Uterus (tissue), 4 donors: Measurements from ENCODE around the gene HGD. TPM values are rescaled to one million over a fixed set of nuclear protein-coding genes. Genes with fewer than 3 reads are reported as not detected.
"Not testable (repeated sequence)": the region's sequence is repeated elsewhere in the genome, so short reads cannot be mapped to it uniquely, and the experiment has no call there.

Experiments used
- DNase-seq, 2 donors: peaks; one replicate each; pipeline ENCODE4 v3.0.0-alpha.2; 2019 to 2020
- H3K27ac ChIP-seq, 2 donors: fragments of 200-600 bp; sonication (generic); 1 replicate in 1 of 2; 2 replicates in 1 of 2; pipeline ENCODE4 v1.5.1; 2016 to 2018
- H3K27me3 ChIP-seq, 2 donors: fragments of 200-600 bp; sonication (generic); one replicate each; pipeline ENCODE4 v1.5.1; 2018 to 2019; ENCODE audit warnings: control low read depth in 1 of 2
- H3K36me3 ChIP-seq, 2 donors: fragments of 200-600 bp; sonication (generic); one replicate each; pipeline ENCODE4 v1.5.1; 2019; ENCODE audit warnings: control low read depth in 1 of 2
- H3K4me1 ChIP-seq, 2 donors: fragments of 200-600 bp; sonication (generic); one replicate each; pipeline ENCODE4 v1.5.1; 2018 to 2019; ENCODE audit warnings: control low read depth in 1 of 2
- H3K4me3 ChIP-seq, 2 donors: fragments of 200-600 bp; sonication (generic); 1 replicate in 1 of 2; 2 replicates in 1 of 2; pipeline ENCODE4 v1.5.1; 2018 to 2019; ENCODE audit warnings: mild to moderate bottlenecking in 1 of 2
- H3K9me3 ChIP-seq, 2 donors: fragments of 200-600 bp; sonication (generic); one replicate each; pipeline ENCODE4 v1.5.1; 2019; ENCODE audit warnings: control low read depth in 1 of 2
- CTCF ChIP-seq, 4 experiments: fragments of 200-600 bp in 2 of 4; fragments of 450-650 bp in 2 of 4; sonication (generic) in 2 of 4; IDR thresholded peaks; one replicate each; pipeline ENCODE4 v1.5.1; 2016 to 2019; ENCODE audit warnings: antibody characterized with exemption in 4 of 4, mild to moderate bottlenecking in 2 of 4, moderate library complexity in 1 of 4
- POLR2A ChIP-seq, 2 donors: fragments of 450-650 bp; IDR thresholded peaks; one replicate each; pipeline ENCODE4 v1.6.1; 2016; ENCODE audit warnings: antibody characterized with exemption in 2 of 2, mild to moderate bottlenecking in 1 of 2, moderate library complexity in 1 of 2
- intact Hi-C: fragments of 100-400 bp; cut with DNase I; formaldehyde crosslinking; loops from one replicate; pipeline ENCODE4 v1.15.1; 2023; ENCODE audit warnings: low total_unique reads
- total RNA-seq, 4 donors: library from RNA; depleted of rRNA in 3 of 4; stranded (reverse); fragments of >200 nt in 3 of 4; gene quantifications; one replicate each; pipeline versions ENCODE4 v1.1.0 to v1.2.4, GENCODE V29; 2014 to 2023
- donor health status: DM: yes; HTN: yes; CAD: no.

HGD gene
- 1 to 10 TPM in 2 of 4 donors, under 1 TPM in 1, not detected in 1; 0.98 to 7.4 (median 6.4) TPM for total RNA-seq

- intact Hi-C loops = no loop called here
- no peaks in the 10 kb centered on the region for H3K27me3 ChIP-seq
- no peaks in the 10 kb centered on the region for H3K36me3 ChIP-seq
- H3K27ac ChIP-seq = no peak within 1 kb of the TSS
- DNase-seq = no peak
- no peaks in the 10 kb centered on the region for H3K9me3 ChIP-seq
- H3K4me1 ChIP-seq = no peaks in the 10 kb centered on the region
- H3K4me3 ChIP-seq = no peak within 1 kb of the TSS
- TF ChIP-seq CTCF (IDR thresholded peaks at IDR 0.05) (no peak), POLR2A (IDR thresholded peaks at IDR 0.05) (no peak)
These were observed at the start of gene HGD for GRCh38 chr3:120682095-120682681. TSS of gene HGD (minus strand) at chr3:120682239. CDS start at chr3:120682111, 128 bp downstream.

- no peak overlapping the region for H3K27ac ChIP-seq
- TF ChIP-seq CTCF (IDR thresholded peaks at IDR 0.05) = no peak
- TF ChIP-seq POLR2A (IDR thresholded peaks at IDR 0.05) = no peak
- no peaks in the 10 kb centered on the region for H3K27me3 ChIP-seq
- no peak for DNase-seq
- intact Hi-C loops = no loop called here
- H3K9me3 ChIP-seq = peaks cover 0 to 3% of the 10 kb centered on the region in 2 donors
- no peak overlapping the region for H3K4me3 ChIP-seq
- H3K4me1 ChIP-seq = no peaks in the 10 kb centered on the region
- H3K36me3 ChIP-seq = no peaks in the 10 kb centered on the region
These were observed 48.8 kb upstream of the HGD start for GRCh38 chr3:120730576-120731542.

GRCh38 chr3:120726791-120727190 is 44.8 kb upstream of the HGD start:
- Histone ChIP-seq H3K36me3 (no peaks in the 10 kb centered on the region), H3K9me3 (no peaks in the 10 kb centered on the region), H3K4me1 (no peaks in the 10 kb centered on the region), H3K4me3 (no peak overlapping the region), H3K27ac (no peak overlapping the region), H3K27me3 (no peaks in the 10 kb centered on the region)
- no peak for TF ChIP-seq CTCF (IDR thresholded peaks at IDR 0.05)
- TF ChIP-seq POLR2A (IDR thresholded peaks at IDR 0.05) = no peak
- intact Hi-C loops = no loop called here
- DNase-seq = no peak

GRCh38 chr3:120719167-120719834 is 37.3 kb upstream of the HGD start:
- H3K4me3 ChIP-seq = peak overlapping the region in 1 of 2 donors; percentile 17
- intact Hi-C loops, H3K36me3 ChIP-seq, H3K4me1 ChIP-seq, H3K27me3 ChIP-seq, H3K27ac ChIP-seq, H3K9me3 ChIP-seq: not testable (repeated sequence)
- DNase-seq = peak; percentile 34 to 42

GRCh38 chr3:120713262-120713661 is 31.2 kb upstream of the HGD start:
- Histone ChIP-seq H3K27me3 (no peaks in the 10 kb centered on the region), H3K4me3 (no peak overlapping the region), H3K27ac (no peak overlapping the region), H3K9me3 (no peaks in the 10 kb centered on the region), H3K36me3 (no peaks in the 10 kb centered on the region), H3K4me1 (no peaks in the 10 kb centered on the region)
- intact Hi-C loops = no loop called here
- TF ChIP-seq CTCF (IDR thresholded peaks at IDR 0.05) (no peak), POLR2A (IDR thresholded peaks at IDR 0.05) (no peak)
- DNase-seq = no peak
